Measurements from ENCODE around the gene TTC7B.
"Not testable (repeated sequence)": the region's sequence is repeated elsewhere in the genome, so short reads cannot be mapped to it uniquely, and the experiment has no call there.

Gene TTC7B

GRCh38 chr14:90530523-90530922 is 285.7 kb downstream of the TTC7B start:
- no peak for DNase-seq (ENCODE audit: low read depth, low spot score)

DNA sequence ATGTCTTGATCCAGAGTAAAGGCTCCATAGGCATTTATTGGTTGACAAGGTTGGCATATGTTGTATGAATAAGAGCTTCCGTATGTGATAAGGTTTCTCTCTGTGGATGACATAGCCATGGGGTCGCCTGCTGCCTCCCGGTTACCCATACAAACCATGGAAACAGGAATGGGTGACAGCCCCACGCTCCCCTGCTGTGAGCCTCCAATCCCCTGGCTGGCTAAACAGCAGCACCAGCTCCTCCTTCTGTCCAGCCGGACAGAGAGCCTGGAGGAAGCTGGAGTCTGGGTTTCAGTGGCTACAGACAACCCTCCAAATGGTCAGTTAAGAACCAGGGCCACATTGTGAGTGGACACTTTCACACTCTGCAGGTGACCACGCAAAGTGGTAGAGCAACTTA is 288.3 kb downstream of the TTC7B start:
- DNase-seq (ENCODE audit: low read depth, low spot score), result no peak

- DNase-seq (ENCODE audit: low read depth, low spot score), result not testable (repeated sequence)
These were observed 289.7 kb downstream of the TTC7B start for GRCh38 chr14:90526536-90526935.

DNA sequence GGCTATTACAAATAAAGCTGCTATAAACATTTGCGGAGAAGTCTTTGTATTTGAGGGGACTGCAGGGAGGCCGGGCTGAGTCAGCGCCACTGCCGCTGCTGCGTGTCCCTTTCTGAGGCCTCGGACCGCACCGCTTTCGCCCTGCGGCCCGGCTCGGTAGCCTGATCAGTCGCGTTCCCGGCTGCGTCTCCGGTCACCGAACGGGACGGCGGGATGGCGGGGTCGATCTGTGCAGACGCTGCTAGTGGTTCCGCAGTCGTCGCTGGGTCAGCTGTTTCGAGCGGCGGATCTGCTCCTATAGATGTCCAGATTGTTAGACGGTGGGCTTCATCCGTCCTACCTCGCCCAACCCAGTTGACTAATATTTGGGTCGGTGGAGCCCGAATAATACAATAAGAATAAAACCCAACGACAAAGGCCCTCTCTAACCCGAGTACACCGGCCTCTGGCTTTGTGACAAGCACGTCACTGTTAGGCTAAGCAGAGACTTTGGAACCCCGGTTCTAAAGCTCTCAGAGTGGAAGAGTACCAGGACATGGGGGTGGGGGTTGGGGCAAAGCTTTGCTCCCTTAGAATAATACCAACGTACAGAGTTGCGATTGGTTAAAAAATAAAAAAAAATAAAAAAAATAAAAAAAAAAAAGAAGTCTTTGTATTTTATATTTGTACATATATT is 290.7 kb downstream of the TTC7B start:
- DNase-seq (ENCODE audit: low read depth, low spot score), result not testable (repeated sequence)

DNA sequence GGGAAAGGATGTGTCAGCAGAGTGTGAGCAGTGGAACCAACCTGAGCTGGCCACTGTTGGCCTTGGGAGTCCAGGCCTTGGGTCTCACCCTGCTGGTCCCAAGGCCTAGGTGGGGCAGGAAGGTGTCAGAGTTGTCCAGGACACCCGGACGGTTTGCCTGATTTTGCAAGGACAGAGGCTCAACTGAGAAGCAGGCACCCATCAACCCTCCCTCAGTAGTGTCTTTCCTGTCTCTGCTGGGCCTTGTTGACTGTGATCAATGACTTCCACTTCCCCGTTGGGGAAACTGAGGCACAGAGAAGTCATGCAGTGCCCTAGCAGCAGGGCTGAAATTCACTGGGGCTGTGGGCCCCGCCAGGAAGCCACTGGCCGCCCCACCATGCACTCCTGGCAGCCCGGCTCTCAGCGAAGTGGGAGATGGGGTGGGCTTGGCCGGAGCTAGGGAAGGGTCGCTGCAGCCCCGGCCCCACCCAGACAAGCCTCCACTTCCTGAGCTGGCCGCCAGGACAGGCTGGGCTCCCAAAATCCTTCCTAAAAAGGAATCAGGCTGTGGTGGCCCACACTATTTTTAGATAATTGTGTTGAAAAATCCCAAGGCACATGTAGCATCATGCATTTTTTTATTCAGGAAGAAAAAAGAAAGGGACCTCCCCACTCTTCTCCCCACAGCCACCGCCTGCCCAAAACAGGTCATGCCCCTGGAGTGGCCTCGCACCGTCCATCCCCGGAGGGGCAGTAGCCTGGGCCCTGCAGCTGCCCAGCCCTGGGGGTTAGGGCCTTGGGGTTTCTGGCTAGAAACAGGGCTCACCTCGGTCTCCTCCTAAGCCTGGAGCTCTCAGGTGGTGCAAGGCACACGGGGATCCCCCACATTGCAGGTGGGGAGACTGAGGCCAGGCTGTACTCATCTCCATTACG is 292.0 kb downstream of the TTC7B start:
- DNase-seq (ENCODE audit: low read depth, low spot score), result no peak

GRCh38 chr14:90523544-90523943 is 292.7 kb downstream of the TTC7B start:
- no peak for DNase-seq (ENCODE audit: low read depth, low spot score)

GRCh38 chr14:90522571-90523191 is 293.5 kb downstream of the TTC7B start:
- no peak for DNase-seq (ENCODE audit: low read depth, low spot score)

DNA sequence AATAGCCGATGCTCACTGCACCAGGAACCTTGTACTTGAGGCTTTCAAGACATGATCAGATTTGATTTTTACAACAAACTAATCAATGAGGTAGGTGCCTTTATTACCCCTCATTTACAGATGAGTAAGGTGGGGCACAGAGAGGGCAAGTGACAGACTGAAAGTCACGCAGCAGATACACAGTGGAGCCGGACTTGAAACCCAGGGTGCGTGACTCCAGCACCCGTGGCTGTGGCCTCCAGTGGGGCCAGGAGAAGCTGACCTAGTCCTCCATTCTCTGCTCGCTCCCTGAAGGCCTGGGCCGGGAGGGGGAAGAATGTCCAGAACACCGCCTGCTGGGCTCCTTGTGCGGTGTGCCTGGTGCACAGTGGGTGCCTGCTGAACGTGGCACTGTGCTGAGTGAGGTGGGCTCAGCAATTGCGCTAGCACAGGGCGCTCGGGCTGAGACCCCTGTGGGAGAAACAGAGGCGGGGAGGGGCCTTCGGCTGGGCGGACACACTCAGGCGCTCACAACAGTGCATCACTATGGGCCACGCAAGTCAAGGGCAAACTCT is 294.2 kb downstream of the TTC7B start:
- DNase-seq (ENCODE audit: low read depth, low spot score), result no peak

DNA sequence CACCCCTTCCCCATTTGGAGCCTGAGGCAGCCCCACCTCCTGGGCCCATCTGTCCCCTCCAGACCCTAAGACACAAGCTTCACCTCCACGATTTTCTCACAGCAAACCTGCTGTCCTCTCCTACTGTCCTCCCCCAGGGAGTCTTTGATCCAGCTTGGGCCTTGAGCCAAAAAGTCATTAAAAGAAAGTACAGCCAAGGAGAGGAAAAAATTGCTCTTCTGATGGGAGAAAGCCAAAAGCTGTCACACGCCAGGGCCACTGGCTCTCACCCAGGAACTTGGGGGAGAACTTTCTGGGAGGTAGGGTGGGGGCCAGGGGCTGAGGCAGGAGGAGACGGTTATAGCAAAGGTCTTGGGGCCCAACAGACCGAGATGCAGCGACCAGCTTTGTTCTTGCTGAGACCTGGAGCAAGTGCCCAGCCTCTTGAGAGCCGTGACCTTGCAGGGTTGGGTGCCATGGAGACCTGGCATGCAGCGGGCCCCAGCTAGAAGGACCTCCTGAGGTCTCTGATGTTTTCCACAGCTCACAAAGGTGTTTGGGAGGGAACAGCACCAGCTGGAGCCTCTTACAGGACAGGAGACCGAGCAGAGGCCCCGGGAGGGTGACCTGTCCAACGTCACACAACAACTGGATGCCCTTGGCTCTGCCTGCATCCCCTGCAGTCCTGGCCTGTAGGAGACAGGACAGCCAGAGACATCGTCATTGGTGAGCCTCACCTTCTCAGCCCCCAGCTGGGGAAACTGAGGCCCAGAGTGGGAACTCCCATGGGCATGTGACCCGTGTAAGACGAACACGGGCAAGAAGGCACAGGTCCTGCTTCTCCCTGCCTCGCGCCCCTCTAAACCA is 294.9 kb downstream of the TTC7B start:
- no peak for DNase-seq (ENCODE audit: low read depth, low spot score)

GRCh38 chr14:90520326-90520725 is 295.9 kb downstream of the TTC7B start:
- no peak for DNase-seq (ENCODE audit: low read depth, low spot score)

DNA sequence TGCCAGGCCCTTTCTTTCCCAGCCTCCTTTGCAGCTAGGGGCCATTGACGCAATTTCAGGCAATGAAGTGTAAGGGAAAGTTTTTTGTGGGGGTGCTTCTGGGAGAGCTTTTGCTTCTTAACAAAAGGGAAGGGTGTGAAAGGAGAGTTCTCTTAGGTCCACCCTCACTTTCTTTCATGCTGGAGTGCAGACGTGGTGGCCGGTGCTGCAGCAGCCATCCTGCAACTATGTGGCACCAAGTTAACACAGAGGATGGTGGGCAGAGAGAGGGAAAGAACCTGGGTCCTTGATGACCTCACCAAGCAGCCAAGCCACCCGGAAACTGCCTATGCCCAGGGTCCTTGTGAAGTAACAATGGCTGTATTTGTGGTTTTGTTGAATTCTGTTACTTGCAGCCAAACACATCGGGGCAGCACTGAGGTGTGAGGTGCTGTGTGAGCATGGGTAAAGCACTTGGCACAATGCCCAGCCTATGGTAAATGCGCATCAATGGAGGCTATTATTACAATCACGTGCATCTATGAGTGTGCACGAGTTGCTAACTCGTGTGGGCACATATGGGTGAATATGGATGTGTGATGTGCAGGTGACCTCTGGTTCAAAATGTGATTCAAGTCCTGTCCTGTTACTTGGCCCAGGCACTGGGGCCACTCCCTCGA is 296.8 kb downstream of the TTC7B start:
- DNase-seq (ENCODE audit: low read depth, low spot score), result no peak

GRCh38 chr14:90518941-90519256 is 297.3 kb downstream of the TTC7B start:
- DNase-seq (ENCODE audit: low read depth, low spot score), result no peak

DNA sequence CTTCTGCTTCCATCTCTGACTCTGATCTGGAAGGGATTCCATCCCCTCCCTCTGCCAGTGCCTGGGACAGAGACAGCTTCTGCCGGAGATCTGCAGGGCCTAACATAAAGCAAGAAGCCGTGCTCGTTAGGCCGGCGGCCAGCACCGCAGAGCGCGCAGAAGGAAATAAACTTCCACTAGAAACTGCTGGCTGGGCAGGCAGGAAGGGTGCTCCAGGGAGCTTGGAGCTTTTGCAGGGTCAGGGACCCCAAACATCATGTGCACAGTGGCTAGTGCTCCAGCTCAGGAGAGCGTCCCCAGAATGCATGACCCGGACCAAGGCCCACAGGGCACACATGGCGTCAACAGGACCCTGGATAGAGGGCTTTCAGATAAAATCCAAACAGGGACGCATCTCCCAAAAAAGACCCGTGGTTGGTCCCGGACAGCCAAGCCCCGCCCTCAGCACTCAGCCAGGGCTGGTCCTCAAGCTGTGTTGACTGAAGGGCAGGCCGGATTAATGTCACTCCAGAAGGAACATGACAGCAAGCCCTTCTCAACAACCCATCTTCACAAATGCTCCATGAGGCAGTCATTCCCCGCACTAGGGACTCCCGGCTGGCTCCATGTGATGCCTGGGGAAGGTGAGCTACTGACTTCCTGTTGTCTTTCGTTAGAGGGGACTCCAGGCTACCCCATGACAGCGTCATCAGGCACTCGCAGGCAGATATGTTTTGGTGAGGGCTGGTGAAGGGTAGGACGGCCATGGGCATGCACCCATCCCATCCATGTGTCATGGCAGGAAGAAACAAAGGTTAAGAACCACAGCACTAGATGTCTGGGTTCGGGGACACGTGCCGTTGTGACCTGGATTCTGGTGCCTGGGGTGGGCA is 297.9 kb downstream of the TTC7B start:
- no peak for DNase-seq (ENCODE audit: low read depth, low spot score)

DNA sequence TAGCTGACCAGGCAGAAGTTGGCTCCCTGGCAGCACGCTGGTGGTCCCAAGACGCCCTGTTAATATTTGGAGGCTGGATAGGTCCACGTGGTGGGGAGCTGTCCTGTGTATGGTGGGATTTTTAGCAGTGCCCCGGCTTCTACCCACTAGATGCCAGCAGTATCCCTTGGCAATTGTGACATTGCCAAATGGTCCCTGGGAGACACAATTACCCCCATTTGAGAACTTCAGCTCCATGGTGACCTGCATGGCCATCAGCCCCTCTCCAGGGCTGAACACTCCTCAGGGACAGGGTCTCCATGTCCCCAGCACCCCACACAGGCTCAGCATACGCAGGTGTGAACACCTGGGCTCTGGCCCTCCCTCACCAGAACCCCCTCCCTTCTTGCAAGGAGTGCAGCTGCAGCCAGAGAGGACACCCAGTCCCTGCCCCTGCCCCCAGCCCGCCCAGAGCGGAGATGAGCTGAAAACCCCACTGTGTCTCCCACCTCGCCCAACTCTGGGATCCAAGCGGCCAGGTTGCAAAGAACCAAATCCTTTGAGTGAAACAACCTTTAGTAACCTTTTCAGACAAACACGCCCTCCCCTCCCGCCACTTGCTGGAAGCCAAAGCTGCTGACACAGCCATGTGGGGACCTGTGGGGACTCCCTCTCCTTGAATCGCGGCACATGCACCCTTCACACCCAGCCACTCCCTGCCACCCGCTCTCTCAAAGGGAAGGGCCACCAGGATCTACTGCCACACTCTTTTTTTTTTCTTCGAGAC is 299.0 kb downstream of the TTC7B start:
- no peak for DNase-seq (ENCODE audit: low read depth, low spot score)

- DNase-seq (ENCODE audit: low read depth, low spot score), result no peak
These were observed 301.7 kb downstream of the TTC7B start for GRCh38 chr14:90514566-90514965.

- DNase-seq (ENCODE audit: low read depth, low spot score), result no peak
These were observed 302.2 kb downstream of the TTC7B start for GRCh38 chr14:90514015-90514398.

GRCh38 chr14:90513161-90514014 is 302.8 kb downstream of the TTC7B start:
- no peak for DNase-seq (ENCODE audit: low read depth, low spot score)

DNA sequence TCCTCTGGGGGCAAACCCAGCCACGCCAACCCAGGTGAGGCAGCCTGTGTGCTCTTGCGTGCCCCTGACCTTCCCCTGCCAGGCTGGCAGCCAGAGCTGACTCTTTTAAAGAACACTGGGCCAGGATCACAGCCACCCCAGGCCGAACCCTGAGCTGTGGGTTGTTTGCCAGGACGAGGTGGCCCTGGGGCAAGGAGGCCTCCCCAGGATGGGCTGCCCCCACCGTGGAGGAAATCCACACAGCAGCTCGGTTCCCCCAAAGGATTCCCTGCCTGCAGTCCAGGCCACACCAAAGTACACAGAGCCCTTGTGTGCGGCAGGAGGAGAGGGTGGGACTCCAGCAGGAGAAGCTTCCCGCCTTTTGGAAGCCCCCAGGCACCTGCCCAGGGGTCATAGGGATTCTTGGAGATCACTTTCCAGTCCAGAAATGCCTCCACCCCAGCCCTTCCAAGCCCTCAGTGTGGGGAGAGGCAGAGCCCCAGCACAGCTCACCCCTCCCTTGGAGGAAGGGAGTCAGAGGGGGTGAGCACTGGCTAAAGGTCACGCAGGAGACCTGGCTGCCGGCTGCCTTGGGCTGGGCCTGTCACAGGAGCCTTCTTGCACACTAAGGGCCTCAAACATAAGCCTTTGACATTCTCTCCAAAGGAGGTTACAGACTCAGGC is 303.8 kb downstream of the TTC7B start:
- no peak for DNase-seq (ENCODE audit: low read depth, low spot score)

Measured in brain pericyte (primary cell).